GM23338 (cell line): ENCODE results near the gene RNF128.

Source experiments
- CREB1 ChIP-seq: fragments of 250-450 bp; sonication (Bioruptor Pico); IDR thresholded peaks from 2 replicates; pipeline ENCODE4 v1.5.0; 2020; ENCODE audit warnings: low read depth, mild to moderate bottlenecking, moderate library complexity
- EZH2 ChIP-seq: fragments of 200-600 bp; sonication (generic); IDR thresholded peaks from one replicate; pipeline ENCODE4 v1.8.0; 2017; ENCODE audit warnings: antibody characterized with exemption, mild to moderate bottlenecking, low read depth; ENCODE audit not compliant: unreplicated experiment
- JUNB ChIP-seq: IDR thresholded peaks from one replicate; pipeline ENCODE4 v1.6.1; 2016; ENCODE audit warnings: antibody characterized with exemption; ENCODE audit not compliant: unreplicated experiment
- POLR2AphosphoS5 ChIP-seq: IDR thresholded peaks from 2 replicates; pipeline ENCODE4 v1.6.1; 2016; ENCODE audit warnings: antibody characterized with exemption, low read depth
- REST ChIP-seq: IDR thresholded peaks from one replicate; pipeline ENCODE4 v1.6.1; 2018; ENCODE audit warnings: antibody characterized with exemption; ENCODE audit not compliant: unreplicated experiment
- ZNF114 ChIP-seq: fragments of 250-450 bp; sonication (Bioruptor Pico); IDR thresholded peaks from 2 replicates; pipeline ENCODE4 v1.5.0; 2020; ENCODE audit warnings: mild to moderate bottlenecking, moderate library complexity
- ZNF331 ChIP-seq: fragments of 250-450 bp; sonication (Bioruptor Pico); IDR thresholded peaks from 2 replicates; pipeline ENCODE4 v1.5.0; 2020; ENCODE audit warnings: low read depth, mild to moderate bottlenecking, moderate library complexity
- TF ChIP-seq, protein P1 (sequence below), 2 experiments: fragments of 200-600 bp in 1 of 2; sonication (generic) in 1 of 2; conservative IDR thresholded peaks; 2 replicates each; pipeline versions ENCODE4 v1.5.1 to v1.6.1; 2016 to 2017; ENCODE audit warnings: antibody characterized with exemption in 2 of 2, low read depth in 2 of 2, mild to moderate bottlenecking in 2 of 2, moderate library complexity in 1 of 2

- TF ChIP-seq, protein P1, sequence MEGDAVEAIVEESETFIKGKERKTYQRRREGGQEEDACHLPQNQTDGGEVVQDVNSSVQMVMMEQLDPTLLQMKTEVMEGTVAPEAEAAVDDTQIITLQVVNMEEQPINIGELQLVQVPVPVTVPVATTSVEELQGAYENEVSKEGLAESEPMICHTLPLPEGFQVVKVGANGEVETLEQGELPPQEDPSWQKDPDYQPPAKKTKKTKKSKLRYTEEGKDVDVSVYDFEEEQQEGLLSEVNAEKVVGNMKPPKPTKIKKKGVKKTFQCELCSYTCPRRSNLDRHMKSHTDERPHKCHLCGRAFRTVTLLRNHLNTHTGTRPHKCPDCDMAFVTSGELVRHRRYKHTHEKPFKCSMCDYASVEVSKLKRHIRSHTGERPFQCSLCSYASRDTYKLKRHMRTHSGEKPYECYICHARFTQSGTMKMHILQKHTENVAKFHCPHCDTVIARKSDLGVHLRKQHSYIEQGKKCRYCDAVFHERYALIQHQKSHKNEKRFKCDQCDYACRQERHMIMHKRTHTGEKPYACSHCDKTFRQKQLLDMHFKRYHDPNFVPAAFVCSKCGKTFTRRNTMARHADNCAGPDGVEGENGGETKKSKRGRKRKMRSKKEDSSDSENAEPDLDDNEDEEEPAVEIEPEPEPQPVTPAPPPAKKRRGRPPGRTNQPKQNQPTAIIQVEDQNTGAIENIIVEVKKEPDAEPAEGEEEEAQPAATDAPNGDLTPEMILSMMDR (conservative IDR thresholded peaks at IDR 0.05; ENCODE audit: low read depth in 2 of 2): no peak
- no peak for TF ChIP-seq ZNF331 (CRISPR knock-in tag)
- no peak for TF ChIP-seq CREB1 (CRISPR knock-in tag)
- TF ChIP-seq REST: no peak
- no peak for TF ChIP-seq JUNB
- TF ChIP-seq POLR2AphosphoS5: no peak
- no peak for TF ChIP-seq EZH2
- no peak for TF ChIP-seq ZNF114
These were observed 5.1 kb downstream of the RNF128 start for GRCh38 chrX:106731590-106731989.
